Activated effector memory CD4-positive, alpha-beta T cell treated with Interleukin-2 at 50 U/mL for 16 hours (primary cell): Measurements from ENCODE around the gene MNAT1.
"Not testable (repeated sequence)": the region's sequence is repeated elsewhere in the genome, so short reads cannot be mapped to it uniquely, and the experiment has no call there.

Experiments
- DNase-seq: peaks from one replicate; pipeline ENCODE4 v3.0.0-alpha.2; 2020

The MNAT1 gene

GRCh38 chr14:60807247-60807646 is 72.7 kb downstream of the MNAT1 start:
- no peak for DNase-seq

GRCh38 chr14:60807971-60808370 is 73.4 kb downstream of the MNAT1 start:
- DNase-seq, result no peak

- DNase-seq, result no peak
These were observed 78.4 kb downstream of the MNAT1 start for GRCh38 chr14:60812987-60813386.

- DNase-seq, result no peak
These were observed 80.8 kb downstream of the MNAT1 start for GRCh38 chr14:60815371-60815770.

DNA sequence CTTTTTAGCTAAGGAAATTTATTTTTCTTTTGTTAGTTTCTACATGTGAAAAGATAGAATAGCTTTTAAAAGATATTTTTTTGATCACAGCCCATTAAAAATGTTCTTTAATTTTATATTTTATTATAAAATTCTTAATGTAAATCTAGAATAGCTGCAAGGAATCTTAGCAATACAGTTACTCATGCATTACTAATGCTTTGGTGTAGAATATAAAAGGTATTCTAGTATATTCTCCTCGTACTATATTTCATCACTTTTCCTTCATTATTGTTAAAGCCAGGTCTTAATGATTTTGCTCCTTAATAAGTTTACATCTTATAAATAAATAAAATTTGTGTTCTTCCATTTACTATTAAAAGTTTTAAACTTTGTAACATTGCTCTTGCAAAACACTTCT is 82.6 kb downstream of the MNAT1 start:
- no peak for DNase-seq

DNA sequence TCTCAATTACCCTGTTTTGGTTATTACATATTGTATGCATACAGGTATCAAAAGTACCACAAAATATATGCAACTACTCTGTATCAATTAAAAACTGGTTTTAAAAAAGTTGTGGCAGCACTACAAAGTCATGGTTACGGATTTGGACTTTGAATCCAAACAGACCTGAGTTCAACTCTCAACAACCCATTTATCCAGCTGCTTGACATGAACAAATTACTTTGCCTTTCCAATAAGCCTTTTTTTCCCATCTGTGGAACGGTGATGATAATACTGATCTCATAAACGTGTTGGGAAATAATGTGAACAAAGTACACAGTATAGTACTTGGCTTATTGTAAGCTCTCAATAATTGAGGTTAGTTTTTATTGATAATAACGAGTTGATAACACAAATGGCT is 85.0 kb downstream of the MNAT1 start:
- no peak for DNase-seq

- no peak for DNase-seq
These were observed 104.0 kb downstream of the MNAT1 start for GRCh38 chr14:60838601-60839000.

DNA sequence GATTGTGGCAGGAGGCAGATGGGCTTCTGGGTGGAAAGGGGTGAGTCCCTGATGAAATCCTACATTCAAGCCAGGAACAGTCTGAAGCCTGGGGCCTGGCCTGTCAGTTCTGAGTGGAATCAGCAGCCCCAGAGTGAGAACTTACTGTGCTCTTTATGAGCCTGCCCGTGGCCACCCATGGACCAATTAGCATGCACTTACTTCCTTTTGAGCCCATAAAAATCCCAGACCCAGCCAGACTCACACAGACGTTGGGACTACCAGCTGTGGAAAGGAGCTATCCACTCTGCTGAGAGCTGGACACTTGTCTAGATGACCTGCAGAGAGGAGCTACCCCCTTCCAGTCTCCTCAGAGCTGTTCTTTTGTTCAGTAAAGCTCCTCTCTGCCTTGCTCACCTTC is 104.5 kb downstream of the MNAT1 start:
- DNase-seq, result no peak

DNA sequence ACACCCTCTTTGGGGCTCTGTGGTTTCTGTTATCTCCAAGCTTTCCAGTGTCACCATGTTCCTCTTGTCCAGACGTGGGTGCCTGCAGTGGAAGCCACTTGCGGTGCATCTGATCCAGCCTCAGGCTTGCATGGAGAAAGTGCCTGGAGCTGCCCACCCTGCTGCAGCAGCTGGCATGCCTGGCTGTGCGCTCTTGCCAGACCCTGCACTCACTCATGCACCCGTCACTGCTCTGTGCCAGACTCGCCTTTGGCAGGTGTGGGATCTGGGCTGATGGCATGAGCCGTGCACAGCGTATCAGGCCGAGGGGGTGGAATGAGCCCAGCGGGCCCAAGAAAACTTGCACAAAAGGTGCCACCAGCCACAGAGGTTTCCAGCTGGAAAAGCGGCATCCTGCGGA is 105.1 kb downstream of the MNAT1 start:
- no peak for DNase-seq

DNA sequence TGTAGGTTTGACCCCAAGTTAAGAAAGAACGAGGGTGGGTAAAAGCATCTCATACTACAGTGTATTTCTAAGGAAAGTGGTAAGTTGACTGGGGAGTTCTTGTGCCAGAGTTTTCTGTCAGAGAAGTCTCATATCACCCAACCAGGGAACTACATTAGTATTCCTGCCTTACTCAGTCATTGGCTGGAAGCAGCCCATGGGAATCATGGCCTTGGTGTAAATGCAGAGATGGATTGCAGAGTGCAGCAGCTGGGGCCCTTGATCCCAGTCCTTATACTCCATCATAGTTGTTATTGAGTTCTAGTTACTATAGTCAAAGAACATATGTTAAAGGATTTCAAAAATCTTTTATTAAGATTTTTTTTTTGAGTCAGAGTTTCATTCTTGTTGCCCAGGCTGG is 105.8 kb downstream of the MNAT1 start:
- DNase-seq, result no peak

GRCh38 chr14:60845523-60845922 is 111.0 kb downstream of the MNAT1 start:
- DNase-seq, result no peak

GRCh38 chr14:60848066-60848465 is 113.5 kb downstream of the MNAT1 start:
- DNase-seq, result no peak

DNA sequence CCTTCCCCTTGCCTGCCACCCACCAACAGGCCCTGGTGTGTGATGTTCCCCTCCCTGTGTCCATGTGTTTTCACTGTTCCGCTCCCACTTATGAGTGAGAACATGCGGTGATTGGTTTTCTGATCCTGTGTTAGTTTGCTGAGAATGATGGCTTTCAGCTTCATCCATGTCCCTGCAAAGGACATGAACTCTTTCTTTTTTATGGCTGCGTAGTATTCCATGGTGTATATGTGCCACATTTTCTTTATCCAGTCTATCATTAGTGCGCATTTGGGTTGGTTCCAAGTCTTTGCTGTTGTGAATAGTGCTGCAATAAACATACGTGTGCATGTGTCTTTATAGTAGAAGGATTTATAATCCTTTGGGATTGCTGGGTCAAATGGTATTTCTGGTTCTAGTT is 117.1 kb downstream of the MNAT1 start:
- not testable (repeated sequence) for DNase-seq

DNA sequence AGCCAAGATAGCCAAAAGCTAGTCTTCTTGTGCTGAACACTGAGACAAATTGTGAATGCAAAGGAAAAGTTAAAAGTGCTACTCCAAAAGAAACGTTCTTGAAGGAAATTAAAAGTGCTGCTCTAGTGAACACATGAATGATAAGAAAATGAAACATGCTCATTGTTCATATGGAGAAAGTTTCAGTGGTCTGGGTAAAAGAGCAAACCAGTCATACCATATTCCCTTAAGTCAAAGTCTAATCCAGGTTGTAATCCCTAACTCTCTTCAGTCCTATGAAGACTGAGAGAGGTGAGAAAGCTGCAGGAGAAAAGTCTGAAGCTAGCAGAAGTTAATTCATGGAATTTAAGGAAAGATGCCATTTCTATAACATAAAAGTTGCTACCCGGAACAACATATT is 121.5 kb downstream of the MNAT1 start:
- no peak for DNase-seq

- DNase-seq, result no peak
These were observed 125.0 kb downstream of the MNAT1 start for GRCh38 chr14:60859525-60859924.

- no peak for DNase-seq
These were observed 127.1 kb downstream of the MNAT1 start for GRCh38 chr14:60861545-60862140.

GRCh38 chr14:60862283-60862682 is 127.7 kb downstream of the MNAT1 start:
- no peak for DNase-seq

DNA sequence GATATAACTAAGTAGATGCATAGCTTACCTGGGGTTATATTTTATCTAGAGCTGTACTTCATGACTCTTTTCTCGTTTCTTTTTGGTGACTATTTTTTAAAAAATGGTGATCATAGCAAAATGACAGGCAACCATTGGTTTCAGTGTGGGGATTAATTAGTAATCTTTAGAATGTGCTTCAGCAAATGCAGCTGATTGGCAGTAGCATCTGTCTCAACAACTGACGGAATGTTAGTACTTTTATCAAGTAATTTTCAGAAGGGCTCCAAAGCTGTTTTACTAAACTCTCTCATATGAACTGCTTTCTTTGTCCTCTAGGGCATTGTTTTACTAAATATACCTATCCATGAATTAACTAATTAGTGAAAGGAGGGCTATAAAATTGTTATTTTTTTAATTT is 128.7 kb downstream of the MNAT1 start:
- no peak for DNase-seq

- no peak for DNase-seq
These were observed 131.0 kb downstream of the MNAT1 start for GRCh38 chr14:60865378-60866127.

DNA sequence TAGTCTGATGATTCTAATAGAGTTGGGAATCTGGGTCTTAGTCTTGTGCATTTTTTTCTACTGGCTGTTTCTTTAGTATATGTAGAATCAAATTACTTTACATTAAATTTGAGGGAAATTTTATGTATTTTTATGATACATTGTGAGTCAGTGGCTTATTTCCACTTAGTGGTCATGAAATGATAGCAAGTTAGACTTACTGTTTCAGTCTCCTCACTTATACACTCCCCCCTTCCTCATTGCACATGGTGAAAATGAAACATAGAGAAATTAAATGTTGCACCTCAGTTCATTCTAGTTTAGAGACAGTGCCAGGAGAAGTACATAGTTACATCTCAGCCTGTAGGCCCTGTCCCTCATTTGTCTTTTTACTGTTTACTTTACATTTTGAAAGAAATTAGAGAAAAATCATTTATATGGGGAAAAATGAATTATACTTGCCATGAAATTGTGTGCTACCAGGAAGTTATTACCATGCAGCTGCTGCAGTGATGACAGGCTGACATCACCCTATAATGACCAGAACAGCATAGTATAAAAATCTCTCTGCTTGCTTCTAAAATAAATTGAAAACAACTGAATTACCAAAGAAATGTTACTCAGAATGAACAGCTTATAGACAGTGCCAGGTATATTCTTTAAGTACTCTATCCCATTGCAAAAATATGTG is 133.1 kb downstream of the MNAT1 start:
- DNase-seq, result no peak

- DNase-seq, result no peak
These were observed 143.6 kb downstream of the MNAT1 start for GRCh38 chr14:60878121-60878520.

DNA sequence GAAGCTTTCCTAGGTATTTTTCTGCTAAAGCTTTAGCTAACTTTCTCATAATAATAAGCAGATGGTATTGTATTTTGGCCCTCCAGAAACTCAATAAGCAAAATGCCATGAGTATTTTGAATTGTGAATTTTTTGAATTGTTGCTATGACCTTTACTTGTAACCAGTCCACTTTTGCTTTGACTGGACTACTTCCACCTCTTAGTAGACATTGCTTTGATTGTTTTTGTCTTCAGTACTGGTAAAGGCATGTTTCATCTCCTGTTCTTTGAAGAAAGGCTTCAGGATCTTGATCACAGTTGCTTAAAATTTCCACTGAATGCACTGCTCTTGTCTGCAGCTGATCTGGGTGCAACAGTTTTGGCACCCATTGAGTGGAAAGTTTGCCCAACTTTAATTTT is 144.0 kb downstream of the MNAT1 start:
- DNase-seq, result no peak

GRCh38 chr14:60882219-60882618 is 147.7 kb downstream of the MNAT1 start:
- DNase-seq, result no peak

GRCh38 chr14:60884134-60884533 is 149.6 kb downstream of the MNAT1 start:
- no peak for DNase-seq
